HG03175 (cell line): ENCODE results near the gene STK39.

Experiments used
- ATAC-seq: cut with Tn5 transposase; IDR thresholded peaks from one replicate; pipeline ENCODE4 v1.9.1; 2021; ENCODE audit warnings: mild to moderate bottlenecking, moderate library complexity; ENCODE audit not compliant: unreplicated experiment

STK39 gene

GRCh38 chr2:167965907-167966761 is 281.3 kb downstream of the STK39 start:
- ATAC-seq: no peak

DNA sequence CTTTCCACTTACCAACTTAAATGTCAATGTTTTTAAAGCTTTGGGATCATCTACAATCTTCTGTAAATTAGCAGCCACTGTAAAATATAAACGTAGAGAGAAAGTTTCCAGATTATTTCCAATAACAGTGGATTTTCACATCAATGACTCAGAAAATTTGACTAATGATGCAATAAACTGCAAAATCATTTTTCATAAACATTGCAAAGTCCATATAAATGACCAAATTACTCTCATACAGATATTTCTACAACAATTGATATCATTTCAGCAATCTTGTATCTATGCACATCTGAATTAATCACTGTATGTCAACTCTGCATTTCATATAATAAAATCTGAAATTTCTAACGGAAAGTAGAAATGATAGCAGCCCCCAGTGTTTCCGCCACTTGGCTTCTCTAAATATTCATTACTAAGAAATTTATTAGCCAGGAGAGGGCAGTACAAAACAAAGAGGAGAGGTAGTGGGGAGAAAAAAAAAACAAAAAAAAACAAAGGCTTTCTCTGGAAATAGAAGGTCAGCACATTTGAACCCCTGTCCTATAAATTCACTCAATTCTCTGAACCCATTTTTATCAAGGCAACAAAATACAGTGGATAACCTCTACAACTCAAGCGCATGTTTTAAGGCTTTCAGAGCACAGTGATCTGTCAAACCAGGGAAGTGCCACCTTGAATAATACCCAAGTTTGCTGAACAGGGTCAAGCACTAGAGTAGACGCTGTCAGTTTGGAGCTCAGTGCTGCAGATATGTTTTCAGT is 282.6 kb downstream of the STK39 start:
- ATAC-seq: no peak

DNA sequence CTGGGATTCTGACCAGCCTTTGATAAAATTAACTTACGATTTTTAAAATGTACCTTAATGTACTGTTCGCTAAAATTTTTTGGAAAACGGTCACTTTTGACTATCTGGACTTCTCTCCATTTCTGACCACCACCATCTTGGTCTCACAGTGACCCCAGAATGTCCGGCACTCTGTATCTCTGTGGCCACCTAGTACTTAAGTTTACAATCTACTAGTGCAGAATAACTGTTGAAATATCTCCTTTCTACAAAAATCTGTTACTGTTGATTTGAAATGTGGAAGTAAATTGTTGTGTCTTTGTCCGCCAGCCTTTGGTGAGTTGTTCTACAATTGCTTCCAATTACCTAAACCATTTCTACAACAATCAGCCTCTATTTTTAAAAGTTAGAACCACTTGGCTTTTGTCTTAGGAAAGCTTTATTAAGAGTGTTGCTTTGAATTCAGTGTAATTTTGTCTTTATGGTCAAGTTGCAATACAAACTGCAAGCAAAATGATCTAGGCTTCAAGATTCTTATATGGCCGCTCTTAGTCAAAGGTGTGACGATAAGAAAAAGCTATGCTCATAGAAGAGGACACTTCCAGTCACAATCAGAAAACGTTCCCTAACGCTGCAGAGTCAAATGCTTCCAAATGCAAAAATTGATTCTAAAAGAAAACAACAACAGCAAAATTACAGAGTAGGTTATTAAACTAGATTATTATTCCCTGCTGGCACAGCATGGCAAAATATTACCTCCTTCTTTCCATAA is 283.3 kb downstream of the STK39 start:
- no peak for ATAC-seq

DNA sequence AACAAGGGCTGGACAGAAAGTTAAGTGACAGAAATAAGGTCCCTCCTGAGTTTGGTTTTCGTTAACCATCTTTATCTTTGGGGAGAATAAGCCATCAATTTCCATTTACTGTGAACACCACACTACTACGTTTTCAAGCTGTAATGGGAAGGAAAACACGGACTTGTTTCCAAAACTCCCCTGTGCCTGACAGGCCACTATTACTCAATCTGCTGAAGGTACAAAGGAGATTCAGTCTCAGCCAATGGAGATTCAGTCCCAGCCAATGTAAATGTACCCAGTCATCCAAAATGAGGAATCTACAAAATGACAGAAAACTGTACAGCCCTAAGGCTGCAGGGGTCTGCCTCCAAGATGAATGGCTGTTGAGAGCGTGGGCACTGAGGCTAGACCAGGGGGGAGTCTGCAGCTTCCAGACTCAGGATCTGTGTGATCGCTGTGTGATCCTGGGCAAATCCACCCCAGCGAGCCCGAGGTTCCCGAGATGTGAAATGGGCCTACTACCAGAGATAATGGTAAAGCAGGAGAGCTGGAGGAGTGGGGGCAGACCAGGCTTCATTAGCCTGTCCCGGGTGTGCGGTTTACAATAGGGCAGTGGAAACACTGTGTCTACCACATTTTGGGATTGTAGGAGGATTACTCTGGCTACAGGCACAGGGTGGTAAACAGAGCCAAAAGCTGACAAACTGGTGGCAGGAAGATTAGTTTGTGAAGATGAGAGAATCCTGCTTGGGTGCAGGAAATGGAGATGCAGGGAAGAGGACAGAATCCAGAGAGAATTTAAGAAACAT is 284.8 kb downstream of the STK39 start:
- ATAC-seq: no peak

- ATAC-seq: no peak
Measured at GRCh38 chr2:167961536-167962048, 285.8 kb downstream of the STK39 start.

DNA sequence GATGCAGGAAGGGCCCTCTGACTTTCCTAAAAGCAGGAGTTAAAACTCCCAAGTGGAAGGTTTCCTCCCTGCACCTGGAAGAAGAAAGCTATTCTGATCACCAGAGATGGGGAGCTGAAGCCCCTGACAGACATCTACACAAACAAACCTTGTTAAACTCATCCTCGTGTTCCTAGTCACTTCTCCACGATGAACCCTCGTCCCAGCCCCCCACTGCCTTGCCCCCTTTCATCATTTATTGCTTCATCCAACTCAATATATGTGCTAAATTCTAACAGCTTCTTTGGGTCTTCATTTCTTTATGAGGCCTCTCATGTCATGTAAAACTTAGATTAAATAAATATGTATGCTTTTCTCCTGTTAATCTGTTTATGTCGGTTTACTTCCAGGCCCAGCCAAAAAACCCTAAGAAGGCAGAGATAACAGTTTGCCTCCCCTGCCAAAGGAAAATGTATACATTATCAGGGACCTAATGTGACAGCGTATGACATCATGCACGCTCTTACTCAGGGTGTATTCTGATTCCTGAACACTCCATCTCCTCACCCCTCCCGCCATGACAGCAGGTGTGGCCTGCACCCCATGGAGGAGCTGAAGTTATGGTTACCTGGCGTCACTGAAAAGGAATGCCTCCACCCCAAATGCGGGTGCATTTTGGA is 287.2 kb downstream of the STK39 start:
- no peak for ATAC-seq

GRCh38 chr2:167957662-167958061 is 289.7 kb downstream of the STK39 start:
- no peak for ATAC-seq

GRCh38 chr2:167955264-167955906 is 292.0 kb downstream of the STK39 start:
- no peak for ATAC-seq

DNA sequence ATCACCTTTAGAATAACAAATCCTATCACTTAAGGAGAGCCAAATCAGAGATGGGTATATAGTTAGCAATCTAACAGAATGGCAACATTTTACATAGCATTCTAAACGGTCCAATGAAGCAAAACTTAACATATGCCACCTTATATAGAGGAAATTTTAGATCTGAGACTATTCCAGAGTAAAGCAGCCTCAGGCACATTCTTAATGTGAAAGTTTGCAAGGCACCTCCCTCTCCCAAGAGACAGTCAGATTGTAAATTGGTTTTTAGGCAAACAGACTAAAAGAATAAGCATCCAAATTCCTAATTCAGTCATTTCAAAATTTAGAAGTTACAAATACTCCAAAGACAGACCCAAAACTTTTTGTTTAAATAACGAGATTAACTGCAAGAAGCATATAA is 292.9 kb downstream of the STK39 start:
- no peak for ATAC-seq

GRCh38 chr2:167953776-167954175 is 293.6 kb downstream of the STK39 start:
- ATAC-seq: no peak

GRCh38 chr2:167950571-167950970 is 296.8 kb downstream of the STK39 start:
- ATAC-seq: no peak

DNA sequence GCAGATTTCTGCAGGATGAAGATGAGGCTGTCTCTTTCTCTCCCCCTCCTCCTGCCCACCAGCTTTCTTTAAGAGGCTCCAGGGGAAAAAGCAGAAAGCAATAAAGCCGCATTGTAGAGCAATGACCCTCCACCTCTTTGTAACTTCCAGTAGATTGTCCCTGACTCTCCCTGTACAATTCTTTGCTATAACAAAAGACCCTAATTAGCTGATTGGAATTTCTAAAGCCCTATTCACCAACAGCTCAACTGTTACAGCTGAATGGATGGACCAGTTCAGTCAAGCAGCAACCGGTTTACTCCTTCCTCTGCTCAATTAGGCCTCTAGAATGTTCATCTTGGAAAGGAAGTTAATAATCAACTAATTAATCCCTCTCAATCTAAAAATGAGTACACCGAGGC is 301.0 kb downstream of the STK39 start:
- ATAC-seq: no peak

DNA sequence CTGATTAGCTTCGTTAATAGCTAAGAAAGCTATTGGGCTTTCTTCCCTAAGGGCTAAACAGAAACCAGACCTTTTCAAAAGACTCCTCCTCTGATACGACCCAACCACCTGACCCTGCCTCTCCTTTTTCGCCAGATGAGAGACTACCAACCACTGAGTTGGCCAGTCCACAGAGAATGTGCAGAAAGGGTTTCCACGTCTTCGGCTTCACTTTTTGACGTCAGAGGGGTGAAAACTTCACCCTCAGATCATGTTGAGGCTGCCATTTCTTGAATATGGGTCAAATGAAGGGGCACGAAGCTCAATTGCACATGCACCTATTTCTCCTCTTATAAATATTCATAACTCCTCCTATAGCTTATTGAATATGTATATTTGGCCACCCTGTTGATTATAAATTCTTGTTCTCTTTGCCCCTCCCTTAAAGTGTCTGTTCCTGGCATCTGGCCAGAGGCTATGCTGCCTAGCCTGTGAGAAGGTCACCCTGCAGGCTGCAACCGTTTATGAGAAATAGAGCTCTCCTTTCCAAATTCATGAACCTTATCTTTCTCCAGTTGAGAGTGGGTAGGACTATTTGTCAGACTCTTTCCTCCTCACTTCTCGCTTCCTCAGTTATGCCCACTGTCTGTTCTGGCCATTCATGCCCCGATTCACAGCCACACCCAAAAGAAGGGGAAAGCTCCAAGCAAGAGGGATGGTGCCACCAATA is 301.6 kb downstream of the STK39 start:
- no peak for ATAC-seq

DNA sequence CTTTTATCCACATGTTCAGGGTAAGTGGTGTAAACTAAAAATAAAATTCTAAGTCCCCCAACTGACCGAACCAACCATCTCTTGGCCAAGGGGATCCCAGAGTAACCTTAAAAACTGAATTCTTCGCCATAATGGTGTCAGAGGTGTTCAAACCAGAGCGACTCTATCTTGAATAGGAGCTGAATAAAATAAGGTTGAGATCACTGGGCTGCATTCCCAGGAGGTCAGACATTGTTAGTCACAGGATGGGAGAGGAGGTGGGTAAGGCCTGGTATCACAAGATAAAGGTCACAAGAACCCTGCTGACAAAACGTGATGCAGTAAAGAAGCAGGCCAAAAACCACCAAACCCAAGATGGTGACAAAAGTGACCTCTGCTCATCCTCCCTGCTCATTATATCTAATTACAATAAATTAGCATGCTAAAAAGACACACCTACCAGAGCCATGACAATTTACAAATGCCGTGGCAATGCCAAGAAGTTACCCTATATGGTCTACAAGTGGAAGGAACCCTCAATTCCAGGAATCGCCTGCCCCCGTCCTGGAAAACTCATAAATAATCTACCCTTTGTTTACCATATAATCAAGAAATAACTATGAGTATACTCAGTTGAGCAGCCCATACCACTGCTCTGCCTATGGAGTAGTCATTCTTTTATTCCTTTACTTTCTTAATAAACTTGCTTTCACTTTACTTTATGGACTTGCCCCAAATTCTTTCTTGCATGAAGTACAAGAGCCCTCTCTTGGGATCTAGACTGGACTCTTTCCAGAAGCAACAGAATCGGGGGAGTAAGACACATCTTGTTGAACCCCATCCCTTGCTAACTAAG is 302.4 kb downstream of the STK39 start:
- no peak for ATAC-seq

DNA sequence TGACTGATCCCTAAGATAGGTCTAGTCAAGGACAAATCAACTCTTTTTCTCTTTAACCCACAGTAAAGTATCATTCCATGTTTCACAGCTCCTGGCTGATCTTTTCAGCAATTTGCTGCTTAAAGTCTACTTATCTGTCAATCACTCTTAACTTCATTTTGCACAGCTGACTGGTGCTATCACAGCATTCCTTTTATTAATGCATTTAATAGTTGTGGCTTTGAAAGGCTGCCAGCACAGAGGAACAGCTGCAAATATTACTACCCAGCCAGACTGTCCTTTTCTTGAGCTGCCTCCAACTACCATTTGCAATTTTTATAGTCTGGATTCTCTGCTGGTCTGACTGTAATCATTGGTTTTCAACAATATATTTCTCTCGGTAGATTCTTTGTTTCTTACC is 303.5 kb downstream of the STK39 start:
- no peak for ATAC-seq

DNA sequence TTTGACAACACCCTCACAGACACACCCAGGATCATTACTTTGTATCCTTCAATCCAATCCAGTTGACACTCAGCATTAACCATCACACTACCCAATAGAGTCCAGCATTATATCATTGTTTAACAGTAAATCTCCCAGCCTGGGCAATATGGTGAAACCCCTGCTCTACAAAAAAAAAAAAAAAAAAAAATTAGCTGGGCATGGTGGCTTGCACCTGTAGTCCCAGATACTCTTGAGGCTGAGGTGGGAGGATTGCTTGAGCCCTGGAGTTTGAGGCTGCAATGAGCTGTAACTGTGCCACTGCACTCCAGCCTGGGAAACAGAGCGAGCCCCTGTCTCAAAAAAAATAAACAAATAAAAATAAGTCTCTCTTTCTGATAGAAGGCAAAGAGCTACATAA is 304.0 kb downstream of the STK39 start:
- no peak for ATAC-seq

DNA sequence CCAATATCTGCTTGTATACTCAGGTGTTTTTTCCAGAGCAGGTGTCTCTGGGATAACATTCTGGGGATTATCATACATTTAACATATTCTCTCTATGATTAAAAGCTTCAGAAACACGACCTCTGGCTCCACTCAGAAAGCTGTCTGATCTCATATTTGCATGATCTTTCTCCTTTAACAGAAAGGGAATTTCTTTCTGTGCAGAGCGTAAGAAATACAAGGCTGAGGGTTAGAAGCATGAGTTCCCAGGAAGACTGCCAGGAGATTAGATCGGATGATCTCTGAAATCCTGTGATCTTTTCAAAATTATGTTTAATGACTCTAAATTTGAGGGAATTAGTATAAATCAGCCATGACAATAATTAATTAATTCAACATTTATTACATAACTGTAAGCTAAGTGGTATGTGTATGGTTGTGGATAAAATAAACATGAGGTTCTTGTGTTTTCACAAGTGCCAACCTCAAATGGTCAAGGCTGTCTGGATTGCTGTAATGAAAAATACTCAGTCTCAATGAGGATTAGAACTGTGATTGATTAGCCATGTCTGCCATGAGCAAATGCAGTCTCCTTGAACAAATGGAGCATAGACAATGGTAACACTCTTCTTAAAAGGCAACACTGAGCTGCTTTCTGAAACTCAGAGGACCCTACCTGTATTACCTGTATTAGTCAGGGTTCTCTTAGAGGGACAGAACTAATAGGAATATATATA is 304.9 kb downstream of the STK39 start:
- no peak for ATAC-seq
